AG04450 (cell line): ENCODE measurements around the gene CUL2. TPM values are rescaled to one million over a fixed set of nuclear protein-coding genes. Genes with fewer than 3 reads are reported as not detected.
"Not testable (repeated sequence)": the region's sequence is repeated elsewhere in the genome, so short reads cannot be mapped to it uniquely, and the experiment has no call there.

Experiments used
- CTCF ChIA-PET: fragments of 300-600, 350-600 bp; formaldehyde crosslinking; extraction: SDS; loops from one replicate; lab custom pipeline; 2022; ENCODE audit warnings: antibody characterized with exemption, inconsistent platforms; lab: Charles Lee
- POLR2A ChIA-PET: fragments of 350-600 bp; formaldehyde crosslinking; extraction: SDS; loops from one replicate; lab custom pipeline; 2021; ENCODE audit warnings: antibody characterized with exemption, inconsistent platforms; lab: Yijun Ruan, JAX
- DNase-seq: peaks from one replicate; pipeline ENCODE4 v3.0.0-alpha.2; 2011; ENCODE audit warnings: low read depth, low spot score
- H3K27ac ChIP-seq: one replicate; pipeline ENCODE4 v1.5.1; 2012; ENCODE audit warnings: low read depth, low read length, control low read depth
- H3K27me3 ChIP-seq: one replicate; pipeline ENCODE4 v1.6.0; 2012; ENCODE audit warnings: low read length; ENCODE audit not compliant: control insufficient read depth, insufficient read depth
- H3K4me3 ChIP-seq: 2 replicates; pipeline ENCODE4 v1.5.1; 2011; ENCODE audit warnings: mild to moderate bottlenecking, low read depth, low read length, control low read depth
- H3K9me3 ChIP-seq: 2 replicates; pipeline ENCODE4 v1.5.1; 2012; ENCODE audit warnings: low read length; ENCODE audit not compliant: control insufficient read depth, insufficient read depth
- CTCF ChIP-seq: IDR thresholded peaks from 2 replicates; pipeline ENCODE4 v1.5.1; 2011; ENCODE audit warnings: low read depth, low read length, control low read depth, inconsistent platforms
- polyA plus RNA-seq: library from polyadenylated mRNA; depleted of rRNA; stranded (reverse); fragments of >200 nt; gene quantifications from 2 replicates; pipeline ENCODE4 v1.2.3, GENCODE V29; 2011

The CUL2 gene
- polyA plus RNA-seq, 1 experiment, result 37.9 TPM

DNA sequence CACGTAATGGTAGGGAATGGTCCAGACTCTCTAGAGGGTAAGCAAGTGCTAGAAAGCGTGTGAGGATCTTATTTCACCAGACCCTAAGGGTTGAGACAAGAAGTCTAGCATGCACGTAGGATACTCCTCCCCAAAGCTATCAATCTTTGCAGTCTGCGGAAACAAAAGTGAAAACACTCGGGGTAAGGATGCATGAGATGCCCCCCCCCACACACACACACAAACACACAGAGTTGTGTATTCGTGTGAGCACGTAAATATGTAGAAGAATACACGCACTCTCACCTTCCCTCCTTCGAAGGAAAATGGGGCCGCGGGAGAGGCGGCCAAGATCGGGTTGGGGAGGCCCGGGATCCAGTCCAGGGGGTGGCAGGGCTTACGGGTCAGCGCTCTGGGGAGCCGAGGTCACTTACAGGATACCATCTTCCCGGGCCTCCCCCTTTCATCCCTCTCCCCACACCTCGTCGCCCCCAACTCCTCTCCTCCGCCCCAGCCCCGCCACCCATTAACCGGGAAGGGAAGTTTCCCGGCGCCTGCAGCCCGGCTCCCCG is 455 bp downstream of the CUL2 start:
- ChIA-PET CTCF (interaction anchor here (1.0 kb wide), 1 partner anchor 37 kb away, joined by 3 read pairs; the partner anchor contains the start of gene CREM), POLR2A (interaction anchor here (1.1 kb wide), 1 partner anchor 37 kb away, joined by 3 read pairs; the partner anchor contains the start of gene CREM)

GRCh38 chr10:35083242-35083641 is 6.9 kb downstream of the CUL2 start:
- ChIA-PET CTCF (interaction anchor here (0.6 kb wide), 1 partner anchor 133 kb away, joined by 3 read pairs; no protein-coding TSS in a partner anchor), POLR2A (no interaction called here)
- Histone ChIP-seq H3K9me3 (peaks cover 7% of the 10 kb centered on the region), H3K27ac (no peak overlapping the region), H3K27me3 (no peaks in the 10 kb centered on the region), H3K4me3 (no peak overlapping the region)
- TF ChIP-seq CTCF, result no peak
- DNase-seq, result no peak

More for the DNA sequence above, 455 bp downstream of the CUL2 start:
- TF ChIP-seq CTCF, result no peak
- Histone ChIP-seq H3K27ac (peak overlapping the region; percentile 31), H3K27me3 (no peaks in the 10 kb centered on the region), H3K9me3 (peaks cover 6% of the 10 kb centered on the region; the same call in 1 of the 2 replicates), H3K4me3 (peak overlapping the region; percentile 76)
- DNase-seq, result no peak

- not testable (repeated sequence) for H3K27ac ChIP-seq
Measured at GRCh38 chr10:35080261-35080660, 9.9 kb downstream of the CUL2 start.

GRCh38 chr10:35079763-35080162 is 10.4 kb downstream of the CUL2 start:
- no peak overlapping the region for H3K4me3 ChIP-seq
- H3K27me3 ChIP-seq, result no peaks in the 10 kb centered on the region
- TF ChIP-seq CTCF, result no peak
- POLR2A ChIA-PET, result no interaction called here
- CTCF ChIA-PET, result no interaction called here
- H3K9me3 ChIP-seq, result peaks cover 7% of the 10 kb centered on the region
- no peak overlapping the region for H3K27ac ChIP-seq
- DNase-seq, result no peak

More at GRCh38 chr10:35080261-35080660, 9.9 kb downstream of the CUL2 start:
- CTCF ChIA-PET, H3K27me3 ChIP-seq, H3K9me3 ChIP-seq, DNase-seq, H3K4me3 ChIP-seq: not testable (repeated sequence)
- POLR2A ChIA-PET, result interaction anchor here (0.6 kb wide), 1 partner anchor 14 kb away, joined by 4 read pairs; no protein-coding TSS in a partner anchor

DNA sequence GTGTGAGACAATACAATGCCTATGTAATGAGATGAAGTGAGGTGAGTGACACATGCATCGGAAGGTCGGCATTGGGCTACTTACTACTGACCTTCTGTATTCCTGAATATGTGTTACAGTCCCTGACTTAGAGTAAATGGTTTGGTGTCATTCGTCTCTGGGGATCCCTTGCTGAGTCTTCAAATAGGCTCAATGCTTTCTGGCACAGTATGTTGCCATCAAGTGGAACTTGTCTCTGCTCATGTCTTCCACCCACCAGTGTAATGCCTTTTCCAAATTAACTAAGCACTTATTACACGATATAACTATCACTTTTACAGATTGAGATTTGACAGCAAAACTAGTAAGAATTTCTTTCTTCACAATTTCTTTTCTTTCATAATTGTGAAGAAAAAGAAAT is 10.9 kb downstream of the CUL2 start:
- Histone ChIP-seq H3K27ac (no peak overlapping the region), H3K9me3 (peaks cover 7% of the 10 kb centered on the region), H3K27me3 (no peaks in the 10 kb centered on the region), H3K4me3 (no peak overlapping the region)
- ChIA-PET CTCF (no interaction called here), POLR2A (no interaction called here)
- no peak for TF ChIP-seq CTCF
- no peak for DNase-seq
